ENCODE results near the gene NEUROD6. TPM values are rescaled to one million over a fixed set of nuclear protein-coding genes. Genes with fewer than 3 reads are reported as not detected.

The NEUROD6 gene
- polyA plus RNA-seq, 1 donor (not counting 4 experiments of a cell fraction or from before 2014, with no cell fraction given), result not detected

GRCh38 chr7:31308652-31309051 lies 31.9 kb downstream of the NEUROD6 start:
- H3K4me1 ChIP-seq (ENCODE audit: control insufficient read depth, extremely low read depth, insufficient read depth, low read length), result no peaks in the 10 kb centered on the region
- FAIRE-seq (no peak), DNase-seq (ENCODE audit: low read depth, low spot score) (no peak)
- H3K9ac ChIP-seq (ENCODE audit: control insufficient read depth, extremely low read depth, insufficient read depth, low read length), result no peak overlapping the region
- H3K27ac ChIP-seq (ENCODE audit: control insufficient read depth, insufficient read depth, low read length), result no peak overlapping the region
- H4K20me1 ChIP-seq (ENCODE audit: control insufficient read depth, extremely low read depth, insufficient read depth, low read length), result no peaks in the 10 kb centered on the region
- H3K36me3 ChIP-seq (ENCODE audit: control insufficient read depth in 2 of 2, extremely low read depth in 1 of 2, insufficient read depth in 2 of 2, low read length in 2 of 2), result no peaks in the 10 kb centered on the region
- H3K4me3 ChIP-seq (ENCODE audit: control insufficient read depth in 2 of 3, extremely low read depth in 1 of 3, insufficient read depth in 2 of 3, low read depth in 1 of 3, low read length in 3 of 3), result no peak overlapping the region
- H3K9me3 ChIP-seq (ENCODE audit: control insufficient read depth, low read depth, low read length), result no peaks in the 10 kb centered on the region
- H2AFZ ChIP-seq (ENCODE audit: control insufficient read depth, low read length), result no peak overlapping the region
- H3K4me2 ChIP-seq (ENCODE audit: control insufficient read depth, extremely low read depth, insufficient read depth, low read depth, low read length), result no peak overlapping the region
- no peaks in the 10 kb centered on the region for H3K9me1 ChIP-seq (ENCODE audit: control insufficient read depth, extremely low read depth, insufficient read depth, low read length)
- peaks cover 9% of the 10 kb centered on the region for H3K27me3 ChIP-seq (ENCODE audit: control insufficient read depth, extremely low read depth, insufficient read depth, low read length)
- dilution Hi-C loops (cut with MboI; ENCODE audit: extremely low pct_ligation_motif_present, low sequenced_read_pairs), result no loop called here
- TF ChIP-seq EZH2 (IDR thresholded peaks at IDR 0.05; ENCODE audit: low read length), result no peak
- no peak for TF ChIP-seq CTCF (optimal IDR thresholded peaks at IDR 0.05 in 1 of 3, IDR thresholded peaks at IDR 0.05 in 1 of 3, conservative IDR thresholded peaks at IDR 0.05 in 1 of 3; ENCODE audit: extremely low read depth in 1 of 3, insufficient read depth in 2 of 3, low read length in 3 of 3)
- H3K79me2 ChIP-seq (ENCODE audit: control insufficient read depth, insufficient read depth, low read length), result no peaks in the 10 kb centered on the region

GRCh38 chr7:31307972-31308371 lies 32.6 kb downstream of the NEUROD6 start:
- no peak overlapping the region for H3K9ac ChIP-seq (ENCODE audit: control insufficient read depth, extremely low read depth, insufficient read depth, low read length)
- no peaks in the 10 kb centered on the region for H3K36me3 ChIP-seq (ENCODE audit: control insufficient read depth in 2 of 2, extremely low read depth in 1 of 2, insufficient read depth in 2 of 2, low read length in 2 of 2)
- no peaks in the 10 kb centered on the region for H3K79me2 ChIP-seq (ENCODE audit: control insufficient read depth, insufficient read depth, low read length)
- FAIRE-seq, result no peak
- peaks cover 9% of the 10 kb centered on the region for H3K27me3 ChIP-seq (ENCODE audit: control insufficient read depth, extremely low read depth, insufficient read depth, low read length)
- H4K20me1 ChIP-seq (ENCODE audit: control insufficient read depth, extremely low read depth, insufficient read depth, low read length), result no peaks in the 10 kb centered on the region
- no peaks in the 10 kb centered on the region for H3K9me3 ChIP-seq (ENCODE audit: control insufficient read depth, low read depth, low read length)
- no peak overlapping the region for H3K4me3 ChIP-seq (ENCODE audit: control insufficient read depth in 2 of 3, extremely low read depth in 1 of 3, insufficient read depth in 2 of 3, low read depth in 1 of 3, low read length in 3 of 3)
- H3K4me2 ChIP-seq (ENCODE audit: control insufficient read depth, extremely low read depth, insufficient read depth, low read depth, low read length), result no peak overlapping the region
- dilution Hi-C loops (cut with MboI; ENCODE audit: extremely low pct_ligation_motif_present, low sequenced_read_pairs), result no loop called here
- H2AFZ ChIP-seq (ENCODE audit: control insufficient read depth, low read length), result no peak overlapping the region
- H3K4me1 ChIP-seq (ENCODE audit: control insufficient read depth, extremely low read depth, insufficient read depth, low read length), result no peaks in the 10 kb centered on the region
- H3K9me1 ChIP-seq (ENCODE audit: control insufficient read depth, extremely low read depth, insufficient read depth, low read length), result no peaks in the 10 kb centered on the region
- TF ChIP-seq EZH2 (IDR thresholded peaks at IDR 0.05; ENCODE audit: low read length) (no peak), CTCF (optimal IDR thresholded peaks at IDR 0.05 in 1 of 3, IDR thresholded peaks at IDR 0.05 in 1 of 3, conservative IDR thresholded peaks at IDR 0.05 in 1 of 3; ENCODE audit: extremely low read depth in 1 of 3, insufficient read depth in 2 of 3, low read length in 3 of 3) (no peak)
- no peak for DNase-seq (ENCODE audit: low read depth, low spot score)
- H3K27ac ChIP-seq (ENCODE audit: control insufficient read depth, insufficient read depth, low read length), result no peak overlapping the region
